Measurements from ENCODE around the gene ITGB1. TPM values are rescaled to one million over a fixed set of nuclear protein-coding genes. Genes with fewer than 3 reads are reported as not detected.

The ITGB1 gene
- total and polyA plus RNA-seq, 2 of the 8 experiments (the other 6 are each of a cell fraction or from before 2014, with no cell fraction given): 82.7 to 321 TPM

DNA sequence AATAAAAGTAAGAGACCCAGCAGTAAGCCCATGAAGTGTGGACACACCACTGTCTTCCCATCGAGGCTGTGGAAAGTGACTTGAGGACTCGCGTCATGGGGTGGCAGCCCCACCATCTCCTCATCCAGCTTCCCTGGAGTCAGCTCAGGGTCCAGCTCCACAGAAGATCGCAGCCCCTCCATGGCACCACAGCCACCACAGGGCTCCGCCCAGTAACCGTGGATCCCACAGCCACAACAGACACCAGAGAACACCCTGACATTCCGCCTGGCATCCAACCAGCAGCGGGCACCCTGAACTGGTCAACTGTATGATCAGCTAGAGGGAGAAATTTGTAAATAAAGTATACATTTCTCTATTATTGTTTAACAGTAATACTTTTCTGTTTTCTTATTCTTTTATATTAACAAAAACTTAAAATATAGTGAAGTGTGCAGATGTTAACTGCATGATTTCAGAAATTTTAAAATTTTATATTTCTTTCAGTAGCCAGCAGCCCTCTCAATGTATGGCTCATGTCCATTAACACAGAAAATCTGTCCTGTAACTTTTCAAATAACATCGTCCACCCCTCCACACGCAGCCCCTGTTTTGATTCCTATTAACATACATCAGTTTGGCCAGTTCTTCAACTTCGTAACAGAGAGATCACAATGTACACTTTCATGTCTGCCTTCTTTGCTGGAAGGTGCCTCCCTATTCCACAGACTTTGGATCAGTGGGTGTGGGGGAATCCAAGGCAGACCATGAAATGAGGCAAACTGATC is 69.7 kb downstream of the ITGB1 start:
- Histone ChIP-seq H4K5ac (ENCODE audit: insufficient read length, low read depth, low read length) (no peak overlapping the region), H2AFZ (ENCODE audit: low read length) (no peak overlapping the region), H3K9ac (replicated peaks in 1 of 4; ENCODE audit: extremely low read depth in 1 of 4, low read depth in 3 of 4, low read length in 3 of 4) (no peak overlapping the region), H3K9me3 (ENCODE audit: insufficient read depth in 2 of 2, low read depth in 1 of 2, low read length in 1 of 2) (no peaks in the 10 kb centered on the region), H4K8ac (ENCODE audit: extremely low read depth, insufficient read depth, low read length) (no peak overlapping the region), H2BK12ac (ENCODE audit: low read depth, low read length) (no peak overlapping the region), H3K79me1 (ENCODE audit: low read depth, low read length) (no peaks in the 10 kb centered on the region), H3K56ac (replicated peaks; ENCODE audit: insufficient read length, low read depth, low read length) (no peak overlapping the region), H3K23ac (ENCODE audit: insufficient read length) (no peak overlapping the region), H3K14ac (ENCODE audit: insufficient read length) (no peak overlapping the region), H4K20me1 (replicated peaks in 1 of 2; ENCODE audit: control insufficient read depth in 1 of 2, insufficient read depth in 2 of 2, low read length in 2 of 2) (no peaks in the 10 kb centered on the region), H4K91ac (replicated peaks; ENCODE audit: insufficient read length, low read length) (no peak overlapping the region), H2BK15ac (ENCODE audit: low read length) (no peak overlapping the region), H2AK5ac (ENCODE audit: low read depth, low read length) (no peak overlapping the region), H3K4me3 (ENCODE audit: extremely low read depth in 1 of 4, insufficient read depth in 2 of 4, low read depth in 3 of 4, low read length in 4 of 4) (no peak overlapping the region), H2BK20ac (ENCODE audit: low read length) (no peak overlapping the region), H3K36me3 (ENCODE audit: control insufficient read depth in 2 of 4, insufficient read depth in 4 of 4, low read length in 3 of 4) (no peaks in the 10 kb centered on the region), H2BK5ac (ENCODE audit: low read depth, low read length) (no peak overlapping the region), H3K27me3 (replicated peaks in 1 of 4; ENCODE audit: control insufficient read depth in 3 of 4, extremely low read depth in 1 of 4, insufficient read depth in 3 of 4, low read length in 3 of 4) (no peaks in the 10 kb centered on the region), H2BK120ac (replicated peaks; ENCODE audit: low read depth, low read length) (no peak overlapping the region), H3K4me1 (replicated peaks in 1 of 4; ENCODE audit: control insufficient read depth in 3 of 4, insufficient read depth in 4 of 4, low read length in 3 of 4) (peaks cover 0 to 7% (median 2%) of the 10 kb centered on the region in 4 experiments; a peak in 1 of 7 replicates), H3K79me2 (ENCODE audit: control insufficient read depth in 1 of 2, insufficient read depth in 2 of 2, low read length in 2 of 2) (no peaks in the 10 kb centered on the region), H3K23me2 (ENCODE audit: low read depth, low read length) (no peaks in the 10 kb centered on the region), H3K27ac (ENCODE audit: low read depth, low read length) (no peak overlapping the region), H3K4ac (replicated peaks; ENCODE audit: insufficient read length, low read depth, low read length) (no peak overlapping the region), H3K18ac (ENCODE audit: extremely low read depth, low read length) (no peak overlapping the region), H3K4me2 (ENCODE audit: insufficient read depth in 1 of 2, low read depth in 2 of 2, low read length in 2 of 2) (no peak overlapping the region)
- ChIA-PET POLR2A (ENCODE audit: partially characterized antibody) (no interaction called here), CTCF (ENCODE audit: partially characterized antibody) (interaction anchor here (0.6 to 1.1 kb wide), 4 partner anchors 52 to 215 kb away, joined by 3 to 4 read pairs (median 3); no protein-coding TSS in a partner anchor)
- no peak for FAIRE-seq
- DNase-seq (ENCODE audit: low read depth in 1 of 2, low spot score in 2 of 2): no peak
- WGBS, 2 experiments (ENCODE audit: extremely low coverage in 1 of 2, insufficient coverage in 1 of 2, insufficient read length in 1 of 2, insufficient replicate concordance in 2 of 2, low coverage in 1 of 2, low lambda C conversion rate in 2 of 2, missing lambda C conversion rate in 1 of 2): 93% methylated on average over 11 of the region's 11 CpGs; no CpG with 5 or more reads in 1 of the 2 experiments
- no peak for TF ChIP-seq TEAD4 (IDR thresholded peaks at IDR 0.05; ENCODE audit: low read depth, low read length)
- no peak for TF ChIP-seq RXRA (IDR thresholded peaks at IDR 0.05; ENCODE audit: insufficient read depth, low read depth, low read length)
- TF ChIP-seq, protein P1, sequence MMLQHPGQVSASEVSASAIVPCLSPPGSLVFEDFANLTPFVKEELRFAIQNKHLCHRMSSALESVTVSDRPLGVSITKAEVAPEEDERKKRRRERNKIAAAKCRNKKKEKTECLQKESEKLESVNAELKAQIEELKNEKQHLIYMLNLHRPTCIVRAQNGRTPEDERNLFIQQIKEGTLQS (IDR thresholded peaks at IDR 0.05; ENCODE audit: insufficient read depth, low read depth, low read length): no peak
- TF ChIP-seq JUN (IDR thresholded peaks at IDR 0.05; ENCODE audit: low read depth, low read length): no peak
- no peak for TF ChIP-seq ASH2L (IDR thresholded peaks at IDR 0.05; ENCODE audit: low read length)
- no peak for TF ChIP-seq EZH2 (IDR thresholded peaks at IDR 0.05; ENCODE audit: low read depth, low read length, severe bottlenecking)
- TF ChIP-seq JUND (IDR thresholded peaks at IDR 0.05; ENCODE audit: low read length): no peak
- TF ChIP-seq HDAC6 (IDR thresholded peaks at IDR 0.05; ENCODE audit: low read depth, low read length): no peak
- TF ChIP-seq CHD1 (IDR thresholded peaks at IDR 0.05; ENCODE audit: low read depth, low read length): no peak
- TF ChIP-seq, protein P2, sequence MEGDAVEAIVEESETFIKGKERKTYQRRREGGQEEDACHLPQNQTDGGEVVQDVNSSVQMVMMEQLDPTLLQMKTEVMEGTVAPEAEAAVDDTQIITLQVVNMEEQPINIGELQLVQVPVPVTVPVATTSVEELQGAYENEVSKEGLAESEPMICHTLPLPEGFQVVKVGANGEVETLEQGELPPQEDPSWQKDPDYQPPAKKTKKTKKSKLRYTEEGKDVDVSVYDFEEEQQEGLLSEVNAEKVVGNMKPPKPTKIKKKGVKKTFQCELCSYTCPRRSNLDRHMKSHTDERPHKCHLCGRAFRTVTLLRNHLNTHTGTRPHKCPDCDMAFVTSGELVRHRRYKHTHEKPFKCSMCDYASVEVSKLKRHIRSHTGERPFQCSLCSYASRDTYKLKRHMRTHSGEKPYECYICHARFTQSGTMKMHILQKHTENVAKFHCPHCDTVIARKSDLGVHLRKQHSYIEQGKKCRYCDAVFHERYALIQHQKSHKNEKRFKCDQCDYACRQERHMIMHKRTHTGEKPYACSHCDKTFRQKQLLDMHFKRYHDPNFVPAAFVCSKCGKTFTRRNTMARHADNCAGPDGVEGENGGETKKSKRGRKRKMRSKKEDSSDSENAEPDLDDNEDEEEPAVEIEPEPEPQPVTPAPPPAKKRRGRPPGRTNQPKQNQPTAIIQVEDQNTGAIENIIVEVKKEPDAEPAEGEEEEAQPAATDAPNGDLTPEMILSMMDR (IDR thresholded peaks at IDR 0.05; ENCODE audit: control extremely low read depth in 1 of 3, insufficient read depth in 1 of 3, low read depth in 1 of 3, low read length in 3 of 3): no peak

All from H1 (cell line).